Fibroblast of lung (primary cell): ENCODE results near the gene ABCA2.

Experiments used
- CTCF ChIP-seq, 2 donors: IDR thresholded peaks in 1 of 2; conservative IDR thresholded peaks in 1 of 2; 1 replicate in 1 of 2; 2 replicates in 1 of 2; pipeline ENCODE4 v1.5.1; 2011 to 2012; ENCODE audit warnings: low read length in 2 of 2, control low read depth in 1 of 2, inconsistent platforms in 1 of 2, low read depth in 1 of 2, mild to moderate bottlenecking in 1 of 2
- EZH2 ChIP-seq: IDR thresholded peaks from 2 replicates; pipeline ENCODE4 v1.5.1; 2012; ENCODE audit warnings: low read length, control low read depth, mild to moderate bottlenecking; ENCODE audit errors: missing control alignments

- TF ChIP-seq CTCF (conservative IDR thresholded peaks at IDR 0.05 in 1 of 2, IDR thresholded peaks at IDR 0.05 in 1 of 2; ENCODE audit: low read depth in 1 of 2, low read length in 2 of 2) (no peak), EZH2 (no peak)
Measured at GRCh38 chr9:136997371-136997770, 30.7 kb downstream of the ABCA2 start.
